Mesothelial cell of epicardium (in vitro differentiated cells): ENCODE results near the gene TSPEAR. TPM values are rescaled to one million over a fixed set of nuclear protein-coding genes. Genes with fewer than 3 reads are reported as not detected.

ENCODE experiments used
- DNase-seq, 2 experiments: peaks; one replicate each; pipeline ENCODE4 v3.0.0; 2021; ENCODE audit warnings: low spot score in 2 of 2; ENCODE audit not compliant: unreplicated experiment in 2 of 2
- H3K27ac Mint-ChIP-seq: 2 replicates; pipeline ENCODE4 v1.8.0; 2021; ENCODE audit warnings: mixed read lengths
- H3K27me3 Mint-ChIP-seq: 2 replicates; pipeline ENCODE4 v1.8.0; 2021; ENCODE audit warnings: low read depth, mixed read lengths
- H3K36me3 Mint-ChIP-seq: 2 replicates; pipeline ENCODE4 v1.8.0; 2021; ENCODE audit warnings: mixed read lengths
- H3K4me1 Mint-ChIP-seq: 2 replicates; pipeline ENCODE4 v1.8.0; 2021; ENCODE audit warnings: mixed read lengths
- H3K4me3 Mint-ChIP-seq: 2 replicates; pipeline ENCODE4 v1.8.0; 2021; ENCODE audit warnings: mild to moderate bottlenecking, moderate library complexity, mixed read lengths
- H3K9me3 Mint-ChIP-seq: 2 replicates; pipeline ENCODE4 v1.8.0; 2021; ENCODE audit warnings: mixed read lengths
- total RNA-seq: library from RNA; stranded (reverse); gene quantifications from 3 replicates; pipeline ENCODE4 v1.2.1, GENCODE V29; 2021
- TF ChIP-seq, protein P1 (sequence below): fragments of 200-600 bp; sonication (generic); IDR thresholded peaks from one replicate; pipeline ENCODE4 v1.5.0; 2021; ENCODE audit warnings: antibody characterized with exemption; ENCODE audit not compliant: unreplicated experiment

Gene TSPEAR
- total RNA-seq, 1 donor from 2014 or later = 0.11 TPM

DNA sequence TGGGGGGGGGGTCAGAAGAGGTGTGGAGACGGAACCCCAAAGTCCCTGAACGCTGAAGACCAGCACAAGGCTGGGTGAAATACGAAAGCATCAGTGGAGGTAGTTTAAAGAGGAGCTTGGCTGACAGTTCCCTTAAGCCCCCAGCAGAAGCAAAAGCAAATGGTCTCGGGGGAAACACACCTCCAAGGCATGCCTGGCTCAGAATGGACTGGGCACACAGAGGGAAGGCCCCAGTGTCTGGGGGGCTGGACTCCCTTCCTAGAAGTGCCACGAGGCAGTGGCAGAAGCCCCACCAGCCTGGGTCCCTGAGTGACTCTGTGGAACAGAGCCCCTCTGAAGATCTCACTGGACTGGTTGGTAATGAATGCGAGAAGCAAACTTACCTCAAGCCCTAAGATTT lies 46.4 kb upstream of the TSPEAR start:
- Mint-ChIP-seq H3K9me3 (peaks cover 10% of the 10 kb centered on the region), H3K36me3 (peaks cover 8% of the 10 kb centered on the region), H3K4me1 (peaks cover 5% of the 10 kb centered on the region), H3K27ac (no peak overlapping the region), H3K4me3 (no peak overlapping the region), H3K27me3 (no peaks in the 10 kb centered on the region)
- TF ChIP-seq, protein P1, sequence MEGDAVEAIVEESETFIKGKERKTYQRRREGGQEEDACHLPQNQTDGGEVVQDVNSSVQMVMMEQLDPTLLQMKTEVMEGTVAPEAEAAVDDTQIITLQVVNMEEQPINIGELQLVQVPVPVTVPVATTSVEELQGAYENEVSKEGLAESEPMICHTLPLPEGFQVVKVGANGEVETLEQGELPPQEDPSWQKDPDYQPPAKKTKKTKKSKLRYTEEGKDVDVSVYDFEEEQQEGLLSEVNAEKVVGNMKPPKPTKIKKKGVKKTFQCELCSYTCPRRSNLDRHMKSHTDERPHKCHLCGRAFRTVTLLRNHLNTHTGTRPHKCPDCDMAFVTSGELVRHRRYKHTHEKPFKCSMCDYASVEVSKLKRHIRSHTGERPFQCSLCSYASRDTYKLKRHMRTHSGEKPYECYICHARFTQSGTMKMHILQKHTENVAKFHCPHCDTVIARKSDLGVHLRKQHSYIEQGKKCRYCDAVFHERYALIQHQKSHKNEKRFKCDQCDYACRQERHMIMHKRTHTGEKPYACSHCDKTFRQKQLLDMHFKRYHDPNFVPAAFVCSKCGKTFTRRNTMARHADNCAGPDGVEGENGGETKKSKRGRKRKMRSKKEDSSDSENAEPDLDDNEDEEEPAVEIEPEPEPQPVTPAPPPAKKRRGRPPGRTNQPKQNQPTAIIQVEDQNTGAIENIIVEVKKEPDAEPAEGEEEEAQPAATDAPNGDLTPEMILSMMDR = no peak
- no peak for DNase-seq

- H3K27ac Mint-ChIP-seq = no peak overlapping the region
- no peak for DNase-seq
- TF ChIP-seq, protein P1 = no peak
These were observed 45.2 kb upstream of the TSPEAR start for GRCh38 chr21:44756423-44757185.

DNA sequence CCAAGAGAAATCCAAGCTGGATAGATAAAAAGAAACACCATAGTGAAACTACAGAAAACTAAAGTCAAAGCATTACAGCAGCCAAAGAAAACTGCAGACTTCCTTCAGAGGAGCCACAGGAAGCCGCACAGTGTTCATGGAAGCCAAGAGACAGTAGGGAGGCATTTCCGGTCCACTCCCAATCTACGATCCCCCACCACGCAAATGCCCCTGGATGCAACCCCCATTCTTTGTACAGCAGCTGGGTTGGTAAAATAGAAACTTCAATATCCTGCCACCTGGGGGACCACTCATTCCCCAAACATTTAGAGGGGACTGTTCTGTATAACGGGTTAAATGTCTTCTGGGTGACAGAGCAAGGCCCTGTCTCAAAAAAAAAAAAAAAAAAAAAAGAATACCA lies 43.9 kb upstream of the TSPEAR start:
- Mint-ChIP-seq H3K36me3 (peaks cover 8% of the 10 kb centered on the region), H3K4me3 (no peak overlapping the region), H3K9me3 (peaks cover 10% of the 10 kb centered on the region), H3K27ac (no peak overlapping the region), H3K27me3 (peaks cover 4% of the 10 kb centered on the region), H3K4me1 (peaks cover 6% of the 10 kb centered on the region)
- TF ChIP-seq, protein P1 = no peak
- no peak for DNase-seq

More at GRCh38 chr21:44756423-44757185, 45.2 kb upstream of the TSPEAR start:
- peaks cover 6% of the 10 kb centered on the region for H3K4me1 Mint-ChIP-seq
- peaks cover 8% of the 10 kb centered on the region for H3K36me3 Mint-ChIP-seq
- H3K27me3 Mint-ChIP-seq = no peaks in the 10 kb centered on the region
- peaks cover 10% of the 10 kb centered on the region for H3K9me3 Mint-ChIP-seq
- H3K4me3 Mint-ChIP-seq = no peak overlapping the region

DNA sequence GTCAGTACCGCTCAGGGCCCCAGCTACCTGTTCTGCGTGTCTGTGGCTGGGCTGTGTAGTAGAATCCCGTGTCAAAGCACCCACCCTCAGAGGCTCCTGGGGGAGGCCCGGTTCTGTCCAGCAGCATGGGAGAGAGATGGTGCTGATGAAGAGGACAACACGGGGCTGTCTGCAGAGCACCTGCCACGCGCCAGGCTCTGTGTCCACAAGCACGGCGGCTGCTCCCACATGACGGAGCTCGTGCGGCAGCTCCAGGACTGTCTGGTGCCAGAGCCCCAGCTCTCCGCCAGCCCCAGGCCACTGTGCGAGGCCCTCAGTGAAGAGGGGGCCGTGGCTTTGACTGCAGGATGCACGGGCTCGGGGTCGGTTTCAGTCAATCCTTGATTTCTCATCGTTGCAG lies 42.0 kb upstream of the TSPEAR start:
- peaks cover 10% of the 10 kb centered on the region for H3K9me3 Mint-ChIP-seq
- H3K27me3 Mint-ChIP-seq = peaks cover 8% of the 10 kb centered on the region
- peaks cover 8% of the 10 kb centered on the region for H3K36me3 Mint-ChIP-seq
- no peak overlapping the region for H3K27ac Mint-ChIP-seq
- H3K4me3 Mint-ChIP-seq = no peak overlapping the region
- DNase-seq = peak in 1 of 2 experiments; percentile 14
- peaks cover 12% of the 10 kb centered on the region for H3K4me1 Mint-ChIP-seq
- TF ChIP-seq, protein P1 = no peak

DNA sequence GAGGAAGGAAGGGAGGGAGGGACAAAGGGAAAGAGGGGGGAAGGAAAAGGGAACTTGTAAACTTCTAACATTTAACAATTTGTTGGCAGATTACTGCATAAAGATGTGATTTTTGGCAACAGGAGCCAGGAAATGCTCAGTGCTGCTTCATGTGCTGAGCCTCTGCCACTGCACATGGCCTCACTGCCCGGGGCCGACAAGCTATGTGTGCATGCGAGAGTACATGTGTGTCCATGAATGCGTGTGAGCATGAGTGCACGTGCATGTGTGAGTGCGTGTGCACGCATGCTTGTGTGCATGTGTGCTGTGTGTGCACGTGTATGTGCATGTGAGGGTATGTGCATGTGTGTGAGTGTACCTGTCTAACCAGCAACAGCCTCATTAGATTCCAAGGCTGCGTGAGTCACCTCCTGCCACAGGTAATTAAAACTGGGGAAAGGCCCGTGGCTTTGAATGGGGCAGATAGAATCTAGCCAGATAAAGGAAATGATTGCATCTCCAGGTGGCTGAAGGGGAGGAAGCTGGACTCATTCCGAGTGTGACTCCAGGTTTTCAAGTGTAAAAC lies 41.4 kb upstream of the TSPEAR start:
- DNase-seq = peak in 1 of 2 experiments; percentile 2
- H3K4me1 Mint-ChIP-seq = peaks cover 12% of the 10 kb centered on the region
- peaks cover 8% of the 10 kb centered on the region for H3K36me3 Mint-ChIP-seq
- TF ChIP-seq, protein P1 = no peak
- no peak overlapping the region for H3K27ac Mint-ChIP-seq
- H3K4me3 Mint-ChIP-seq = no peak overlapping the region
- H3K9me3 Mint-ChIP-seq = peaks cover 10% of the 10 kb centered on the region
- H3K27me3 Mint-ChIP-seq = peaks cover 10% of the 10 kb centered on the region
